Mesothelial cell of epicardium (in vitro differentiated cells): ENCODE results near the gene MED12L. TPM values are rescaled to one million over a fixed set of nuclear protein-coding genes. Genes with fewer than 3 reads are reported as not detected.

Experiments used
- DNase-seq, 2 experiments: peaks; one replicate each; pipeline ENCODE4 v3.0.0; 2021; ENCODE audit warnings: low spot score in 2 of 2; ENCODE audit not compliant: unreplicated experiment in 2 of 2
- H3K27ac Mint-ChIP-seq: 2 replicates; pipeline ENCODE4 v1.8.0; 2021; ENCODE audit warnings: mixed read lengths
- H3K27me3 Mint-ChIP-seq: 2 replicates; pipeline ENCODE4 v1.8.0; 2021; ENCODE audit warnings: low read depth, mixed read lengths
- H3K36me3 Mint-ChIP-seq: 2 replicates; pipeline ENCODE4 v1.8.0; 2021; ENCODE audit warnings: mixed read lengths
- H3K4me1 Mint-ChIP-seq: 2 replicates; pipeline ENCODE4 v1.8.0; 2021; ENCODE audit warnings: mixed read lengths
- H3K4me3 Mint-ChIP-seq: 2 replicates; pipeline ENCODE4 v1.8.0; 2021; ENCODE audit warnings: mild to moderate bottlenecking, moderate library complexity, mixed read lengths
- H3K9me3 Mint-ChIP-seq: 2 replicates; pipeline ENCODE4 v1.8.0; 2021; ENCODE audit warnings: mixed read lengths
- CTCF ChIP-seq: fragments of 200-600 bp; sonication (generic); IDR thresholded peaks from one replicate; pipeline ENCODE4 v1.5.0; 2021; ENCODE audit warnings: antibody characterized with exemption; ENCODE audit not compliant: unreplicated experiment
- total RNA-seq: library from RNA; stranded (reverse); gene quantifications from 3 replicates; pipeline ENCODE4 v1.2.1, GENCODE V29; 2021

MED12L gene
- total RNA-seq, 1 donor from 2014 or later: 13.8 TPM

DNA sequence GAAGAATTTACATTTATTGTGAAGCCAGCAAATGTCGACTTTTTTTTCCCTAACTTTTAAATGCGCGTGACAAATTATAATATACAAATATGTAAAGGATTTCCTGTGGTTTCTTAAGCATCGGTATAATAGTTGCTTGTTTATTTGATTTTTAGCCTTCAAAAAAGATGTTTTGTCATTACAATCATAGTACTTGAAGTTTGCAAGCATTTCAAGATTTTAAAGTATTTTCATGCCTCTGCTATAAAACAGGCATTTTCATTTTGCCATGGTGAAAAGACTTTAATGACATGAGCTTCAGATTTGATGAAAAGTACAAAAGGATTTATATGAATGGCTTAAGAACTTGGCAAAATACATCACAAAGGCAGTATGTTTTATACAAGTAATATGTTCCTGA, 308.5 kb downstream of the MED12L start:
- no peak overlapping the region for H3K27ac Mint-ChIP-seq
- H3K9me3 Mint-ChIP-seq: no peaks in the 10 kb centered on the region
- peaks cover 8% of the 10 kb centered on the region for H3K36me3 Mint-ChIP-seq
- no peaks in the 10 kb centered on the region for H3K27me3 Mint-ChIP-seq
- H3K4me1 Mint-ChIP-seq: peaks cover 6% of the 10 kb centered on the region
- TF ChIP-seq CTCF: no peak
- H3K4me3 Mint-ChIP-seq: no peak overlapping the region
- no peak for DNase-seq

- H3K27me3 Mint-ChIP-seq: no peaks in the 10 kb centered on the region
- peaks cover 6% of the 10 kb centered on the region for H3K4me1 Mint-ChIP-seq
- TF ChIP-seq CTCF: no peak
- peaks cover 8% of the 10 kb centered on the region for H3K36me3 Mint-ChIP-seq
- H3K27ac Mint-ChIP-seq: peak overlapping the region; percentile 49
- no peak overlapping the region for H3K4me3 Mint-ChIP-seq
- H3K9me3 Mint-ChIP-seq: no peaks in the 10 kb centered on the region
- DNase-seq: peak in 1 of 2 experiments; percentile 38
Measured at GRCh38 chr3:151394611-151395010, 309.1 kb downstream of the MED12L start.

- TF ChIP-seq CTCF: no peak
- no peak overlapping the region for H3K4me3 Mint-ChIP-seq
- no peak for DNase-seq
- H3K36me3 Mint-ChIP-seq: peaks cover 9% of the 10 kb centered on the region
- H3K27ac Mint-ChIP-seq: no peak overlapping the region
- no peaks in the 10 kb centered on the region for H3K9me3 Mint-ChIP-seq
- H3K27me3 Mint-ChIP-seq: no peaks in the 10 kb centered on the region
- H3K4me1 Mint-ChIP-seq: peaks cover 6% of the 10 kb centered on the region
Measured at GRCh38 chr3:151395806-151396205, 310.3 kb downstream of the MED12L start.

DNA sequence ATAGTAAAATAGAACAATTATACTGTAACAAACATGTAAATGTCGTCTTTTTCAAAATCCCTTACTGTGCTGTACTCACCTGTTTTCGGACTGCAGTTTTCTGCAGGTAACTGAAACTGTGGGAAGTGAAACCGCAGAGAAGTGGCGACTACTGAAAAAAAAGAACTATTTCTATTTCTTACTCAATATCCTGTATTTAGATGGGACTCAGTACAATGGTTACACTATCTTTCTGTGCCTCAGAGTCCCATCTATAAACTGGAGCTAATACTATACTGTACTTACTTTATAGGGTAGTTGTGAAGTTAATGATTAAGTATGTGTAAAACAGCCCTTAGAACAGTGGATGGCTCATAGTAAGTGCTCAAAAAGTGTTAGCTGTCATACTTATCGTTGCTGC, 313.4 kb downstream of the MED12L start:
- peaks cover 3% of the 10 kb centered on the region for H3K36me3 Mint-ChIP-seq
- TF ChIP-seq CTCF: no peak
- DNase-seq: no peak
- H3K4me3 Mint-ChIP-seq: no peak overlapping the region
- H3K27me3 Mint-ChIP-seq: no peaks in the 10 kb centered on the region
- H3K27ac Mint-ChIP-seq: no peak overlapping the region
- H3K4me1 Mint-ChIP-seq: peaks cover 10% of the 10 kb centered on the region
- no peaks in the 10 kb centered on the region for H3K9me3 Mint-ChIP-seq

- H3K36me3 Mint-ChIP-seq: peaks cover 3% of the 10 kb centered on the region
- TF ChIP-seq CTCF: no peak
- H3K4me1 Mint-ChIP-seq: peaks cover 3% of the 10 kb centered on the region
- no peak for DNase-seq
- no peak overlapping the region for H3K27ac Mint-ChIP-seq
- no peaks in the 10 kb centered on the region for H3K9me3 Mint-ChIP-seq
- H3K4me3 Mint-ChIP-seq: no peak overlapping the region
- H3K27me3 Mint-ChIP-seq: no peaks in the 10 kb centered on the region
Measured at GRCh38 chr3:151400341-151400740, 314.9 kb downstream of the MED12L start.

DNA sequence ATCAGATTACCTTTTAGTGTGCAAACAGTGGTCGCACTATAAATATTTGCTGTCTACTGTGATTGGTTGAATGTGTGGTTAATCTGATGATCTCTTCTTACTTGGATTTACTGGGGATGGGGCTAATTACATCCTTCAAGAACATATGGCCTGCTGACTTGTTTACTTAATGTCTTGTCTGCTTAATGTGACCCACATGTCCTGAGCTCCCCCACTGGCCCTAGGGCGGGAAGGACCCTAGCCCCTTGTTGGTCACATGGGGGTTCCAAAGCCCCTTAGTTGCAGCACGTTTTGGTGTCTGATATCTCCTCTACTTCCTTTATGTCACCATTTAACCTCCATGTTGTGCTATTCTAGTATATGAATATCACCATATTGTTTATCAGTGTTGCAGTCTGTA, 316.9 kb downstream of the MED12L start:
- Mint-ChIP-seq H3K27ac (peak overlapping the region; percentile 32), H3K4me1 (peaks cover 3% of the 10 kb centered on the region), H3K36me3 (peaks cover 4% of the 10 kb centered on the region), H3K4me3 (no peak overlapping the region), H3K27me3 (no peaks in the 10 kb centered on the region), H3K9me3 (no peaks in the 10 kb centered on the region)
- no peak for TF ChIP-seq CTCF
- no peak for DNase-seq
